GM19395 (cell line): Measurements from ENCODE around the gene PAX5.

Source experiments
- ATAC-seq: cut with Tn5 transposase; IDR thresholded peaks from one replicate; pipeline ENCODE4 v1.9.1; 2021; ENCODE audit warnings: mild to moderate bottlenecking, moderate library complexity; ENCODE audit not compliant: unreplicated experiment

Gene PAX5

DNA sequence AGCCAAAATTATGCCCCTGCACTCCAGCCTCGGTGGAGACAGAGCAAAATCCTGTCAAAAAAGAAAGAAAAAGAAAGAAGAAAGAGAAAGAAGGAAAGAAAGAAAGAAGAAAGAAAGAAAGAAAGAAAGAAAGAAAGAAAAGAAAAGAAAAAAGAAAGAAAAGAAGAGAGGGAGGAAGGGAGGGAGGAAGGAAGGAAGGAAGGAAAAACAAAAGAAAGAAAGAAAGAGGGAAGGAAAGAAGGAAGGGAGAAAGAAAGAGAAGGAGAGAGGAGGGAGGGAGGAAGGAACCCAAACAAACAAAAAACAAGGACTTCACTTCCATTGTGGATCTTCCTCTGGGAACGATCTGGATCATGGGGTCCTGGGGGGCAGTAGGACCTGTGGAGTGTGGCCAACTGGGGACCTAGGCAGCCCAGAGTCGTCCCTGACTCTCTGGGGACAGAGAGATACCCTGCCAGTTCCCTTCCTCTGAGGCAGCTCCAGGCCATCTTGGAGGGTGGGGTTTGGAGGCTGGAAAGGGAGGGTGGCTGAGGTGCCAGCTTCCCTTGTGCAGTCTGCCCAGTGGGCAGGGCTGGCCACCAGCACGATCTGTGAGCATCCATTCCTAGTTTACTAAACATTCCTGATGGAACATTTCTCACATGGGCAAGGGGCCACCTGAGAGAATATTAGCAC lies 216.8 kb downstream of the PAX5 start:
- no peak for ATAC-seq

DNA sequence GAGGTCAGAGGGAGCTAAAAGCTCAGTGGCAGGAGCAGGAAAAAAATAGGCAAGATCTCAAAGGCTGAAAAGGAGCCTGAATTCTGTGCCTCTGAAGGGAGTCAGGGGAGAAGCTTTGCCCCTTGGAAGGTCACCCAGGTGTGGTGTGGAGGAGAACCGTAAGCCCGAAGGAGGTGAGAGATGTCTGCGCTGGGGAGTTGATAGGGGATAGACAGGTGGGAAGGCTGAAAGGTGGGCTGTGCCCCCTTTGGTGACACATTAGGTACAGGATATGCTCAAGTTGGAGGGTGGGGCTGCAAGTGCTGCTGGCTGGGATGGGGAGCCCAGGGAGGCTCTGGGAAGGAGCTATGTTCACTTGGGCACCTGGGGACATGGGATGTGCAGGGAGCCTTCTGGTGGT lies 217.7 kb downstream of the PAX5 start:
- no peak for ATAC-seq

DNA sequence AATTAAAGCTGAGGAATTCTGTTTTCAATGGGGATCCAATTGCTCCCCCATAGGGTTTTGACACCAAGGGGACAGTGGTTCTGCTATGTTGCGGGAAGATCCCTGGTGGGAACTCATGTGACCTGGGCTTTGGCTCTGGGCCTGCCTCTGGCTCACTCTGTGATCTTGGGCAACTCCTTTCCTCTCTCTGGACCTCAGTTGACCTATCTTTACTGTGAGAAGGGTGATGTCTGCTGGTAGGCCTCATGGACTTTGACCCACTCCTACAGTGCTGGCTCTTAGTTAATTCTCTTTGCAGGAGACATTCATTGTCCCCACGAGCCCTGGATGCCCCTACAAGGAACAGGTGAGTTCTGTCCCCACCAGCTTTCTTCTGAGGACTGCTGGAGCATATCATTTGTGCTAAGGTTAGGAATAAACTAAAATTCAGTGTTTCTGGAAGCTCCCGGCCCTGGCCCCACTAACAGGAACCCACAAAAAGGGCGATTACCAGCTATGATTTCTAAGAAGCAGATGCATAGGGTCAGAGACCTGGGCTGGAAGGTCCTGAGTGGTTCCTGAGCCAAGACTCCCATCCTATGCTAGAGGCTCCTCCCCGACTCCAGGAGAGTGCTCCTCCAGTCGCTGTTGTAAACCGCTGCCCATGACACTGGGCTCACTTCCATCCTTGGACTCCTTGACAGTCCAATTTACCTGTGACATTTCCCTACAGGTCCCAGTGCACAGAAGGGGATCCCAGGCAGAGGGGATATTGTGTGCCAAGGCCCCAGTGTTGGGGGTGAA lies 218.3 kb downstream of the PAX5 start:
- ATAC-seq: no peak

DNA sequence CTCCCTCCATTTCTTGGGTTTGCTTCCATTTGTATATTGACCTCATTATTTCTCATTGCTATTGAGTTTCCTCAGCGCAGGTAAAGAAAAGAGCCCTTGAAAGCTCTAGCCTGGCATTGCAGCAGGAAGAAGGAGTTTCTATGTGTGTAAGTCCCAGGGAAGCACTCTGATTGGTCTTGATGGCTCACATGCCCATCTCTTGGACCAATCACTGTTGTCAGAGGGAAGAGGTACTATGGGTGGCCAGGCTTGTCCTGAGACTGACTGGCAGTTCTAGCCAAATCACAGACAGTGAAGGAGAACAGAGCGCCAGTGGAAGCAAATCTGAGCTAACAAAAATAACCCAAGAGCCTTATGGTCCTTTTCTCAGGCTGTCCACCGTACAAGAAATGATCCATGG lies 219.0 kb downstream of the PAX5 start:
- no peak for ATAC-seq

DNA sequence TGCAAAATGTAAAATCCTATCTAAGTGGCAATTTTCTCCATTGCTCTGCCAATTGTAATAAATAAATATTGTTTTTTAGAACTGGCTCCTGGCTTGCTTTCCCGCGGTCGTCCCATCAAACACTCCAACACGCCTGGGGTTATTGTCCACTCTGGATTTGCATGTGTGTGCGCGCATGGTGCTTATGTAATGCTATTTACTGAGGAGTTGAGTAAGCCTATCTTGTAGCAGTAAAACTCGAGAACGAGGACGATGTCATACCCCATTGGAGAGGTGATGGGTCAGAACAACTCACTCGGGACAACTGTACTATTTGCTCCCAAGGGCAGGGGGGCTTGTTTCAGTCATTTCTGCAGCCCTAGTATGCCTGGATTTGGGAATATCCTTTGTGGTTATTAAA lies 220.9 kb downstream of the PAX5 start:
- ATAC-seq: no peak

DNA sequence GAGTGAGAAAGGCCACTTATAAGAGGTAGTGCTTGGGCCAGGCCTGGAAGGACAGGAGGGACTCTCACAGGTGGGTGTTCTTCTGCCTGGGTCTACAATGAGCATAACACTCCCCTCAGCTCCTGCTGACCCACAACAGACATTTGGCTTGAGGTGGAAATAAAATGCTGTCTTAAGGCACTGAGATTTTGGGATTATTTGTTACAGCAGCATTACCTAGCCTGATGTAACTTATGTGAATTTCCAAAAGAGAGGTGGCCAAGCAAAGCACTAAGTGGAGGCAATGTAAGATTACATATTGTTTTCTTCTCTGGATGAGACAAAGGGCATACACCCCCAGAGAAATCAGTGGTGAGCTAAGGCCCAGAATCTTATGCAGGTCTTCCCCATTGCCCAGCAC lies 221.5 kb downstream of the PAX5 start:
- no peak for ATAC-seq

DNA sequence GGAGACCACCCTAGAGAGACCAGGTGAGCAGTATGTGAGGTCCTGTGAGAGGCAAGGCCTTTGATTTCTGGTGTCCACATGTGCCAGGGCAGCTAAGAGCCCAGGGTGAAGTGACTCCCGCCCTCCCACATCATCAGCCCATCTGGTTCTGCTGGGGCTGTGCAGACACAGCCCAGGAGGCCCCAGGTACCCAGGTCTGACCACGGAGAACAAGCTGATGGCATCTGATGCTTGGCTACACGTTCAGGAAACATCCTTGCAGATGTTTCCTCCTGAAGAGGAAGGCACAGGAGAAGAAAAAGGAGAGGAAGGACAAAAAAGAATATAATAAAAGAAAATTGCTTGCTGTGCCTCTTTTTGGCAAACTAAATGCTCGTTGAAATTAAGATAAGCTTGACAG lies 225.8 kb downstream of the PAX5 start:
- ATAC-seq: no peak

DNA sequence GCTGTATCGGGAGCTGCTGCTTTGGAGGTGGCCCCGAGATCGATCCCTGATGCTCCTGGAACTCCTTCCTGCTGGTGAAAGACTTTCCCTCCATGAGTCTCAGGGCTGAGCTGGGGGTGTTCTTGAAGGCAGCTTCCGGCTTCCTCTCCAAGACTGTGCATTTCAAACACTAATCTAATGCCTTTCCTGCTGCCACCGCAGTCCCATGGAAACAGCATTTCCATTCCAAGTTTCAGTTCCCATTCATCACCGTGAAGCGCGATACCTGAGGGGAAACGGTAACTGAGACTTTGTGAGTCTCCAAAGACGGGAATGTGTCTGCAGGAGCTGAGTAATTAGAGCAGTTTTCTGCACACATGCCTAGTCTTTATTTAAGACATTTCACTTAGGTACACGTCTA lies 230.1 kb downstream of the PAX5 start:
- no peak for ATAC-seq

DNA sequence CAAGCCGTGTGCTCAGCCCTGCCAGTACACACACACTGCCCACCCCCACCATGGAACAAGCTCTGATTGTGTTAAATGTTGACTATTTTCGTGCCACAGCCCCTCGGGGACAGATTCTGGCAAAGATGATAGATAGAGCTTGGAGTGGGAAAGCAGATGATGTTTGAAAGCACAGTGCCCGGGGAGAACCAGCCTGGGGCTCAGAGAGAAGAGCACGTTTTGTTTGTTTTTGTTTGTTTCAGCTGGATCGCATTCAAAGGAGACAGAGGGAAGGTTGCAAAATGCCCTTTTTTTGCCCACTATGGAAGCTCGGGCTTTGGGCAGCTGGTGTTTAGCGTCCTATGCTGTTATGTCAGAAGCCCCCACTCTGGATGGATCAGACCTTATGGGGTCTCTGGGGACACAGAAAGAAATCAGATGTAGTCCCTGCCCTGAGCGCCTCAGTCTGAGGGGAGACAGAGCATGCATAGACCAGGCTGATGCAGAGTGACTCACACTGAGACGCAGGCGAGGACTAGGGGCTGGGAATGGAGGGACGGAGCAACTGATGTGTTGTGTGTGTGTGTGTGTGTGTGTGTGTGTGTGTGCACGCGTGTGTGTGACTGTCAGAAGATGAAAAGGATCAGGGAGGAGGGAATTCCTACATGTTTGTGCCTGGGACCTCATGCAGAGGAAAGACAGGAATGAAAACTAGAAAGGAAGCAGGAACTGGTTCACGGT lies 231.7 kb downstream of the PAX5 start:
- no peak for ATAC-seq

DNA sequence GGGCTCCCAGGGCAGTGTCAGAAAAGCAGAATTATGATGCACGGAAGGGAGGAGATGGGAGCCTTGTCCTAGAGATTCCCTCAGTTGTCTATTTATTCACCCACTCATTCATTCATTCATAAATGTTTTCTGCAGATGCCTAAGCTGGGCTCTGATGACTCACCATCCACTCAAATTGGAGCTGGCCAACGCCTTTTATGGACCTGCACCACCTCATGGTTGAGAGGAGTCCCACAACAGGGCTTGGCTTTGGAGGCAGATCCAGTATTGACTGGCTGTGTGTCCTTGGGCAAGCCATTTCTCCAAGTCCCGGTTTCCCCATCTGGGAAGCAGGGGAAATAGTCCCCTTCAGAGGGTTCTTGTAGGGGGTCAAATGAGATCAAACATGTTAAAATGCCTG lies 233.6 kb downstream of the PAX5 start:
- no peak for ATAC-seq

DNA sequence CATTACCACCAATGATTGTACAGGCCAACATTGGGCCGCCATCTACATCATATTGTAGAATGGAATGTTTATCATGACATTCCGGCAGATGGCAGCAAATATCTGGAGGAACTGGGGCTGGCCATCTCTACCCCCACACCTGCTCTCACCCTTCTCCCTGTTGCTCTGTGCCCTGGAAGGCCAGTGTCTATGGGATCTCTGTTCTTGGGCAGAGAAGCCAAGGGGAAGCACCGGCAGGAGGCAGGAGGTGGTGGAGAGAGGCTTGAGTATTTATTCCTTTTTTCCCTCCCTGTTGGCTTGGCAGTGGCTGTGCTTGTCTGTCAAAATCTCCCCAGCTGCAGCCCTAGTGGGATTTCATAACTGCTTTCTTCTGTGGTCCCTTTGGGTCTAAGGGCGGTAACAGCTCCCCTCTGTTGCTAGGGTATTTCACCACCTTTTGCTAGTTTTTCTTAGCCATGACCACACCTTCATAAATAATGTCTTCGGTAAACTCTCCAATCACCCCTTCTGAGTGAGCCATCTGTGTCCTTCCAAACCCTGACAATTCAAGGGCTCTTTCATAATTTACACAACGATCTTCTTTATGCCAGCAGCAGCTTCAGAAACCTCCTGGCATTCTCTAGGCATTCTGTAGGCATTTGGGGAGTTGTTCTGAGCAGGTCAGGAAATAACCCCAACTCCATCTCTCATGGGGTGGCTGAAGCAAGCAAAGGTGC lies 235.6 kb downstream of the PAX5 start:
- no peak for ATAC-seq

DNA sequence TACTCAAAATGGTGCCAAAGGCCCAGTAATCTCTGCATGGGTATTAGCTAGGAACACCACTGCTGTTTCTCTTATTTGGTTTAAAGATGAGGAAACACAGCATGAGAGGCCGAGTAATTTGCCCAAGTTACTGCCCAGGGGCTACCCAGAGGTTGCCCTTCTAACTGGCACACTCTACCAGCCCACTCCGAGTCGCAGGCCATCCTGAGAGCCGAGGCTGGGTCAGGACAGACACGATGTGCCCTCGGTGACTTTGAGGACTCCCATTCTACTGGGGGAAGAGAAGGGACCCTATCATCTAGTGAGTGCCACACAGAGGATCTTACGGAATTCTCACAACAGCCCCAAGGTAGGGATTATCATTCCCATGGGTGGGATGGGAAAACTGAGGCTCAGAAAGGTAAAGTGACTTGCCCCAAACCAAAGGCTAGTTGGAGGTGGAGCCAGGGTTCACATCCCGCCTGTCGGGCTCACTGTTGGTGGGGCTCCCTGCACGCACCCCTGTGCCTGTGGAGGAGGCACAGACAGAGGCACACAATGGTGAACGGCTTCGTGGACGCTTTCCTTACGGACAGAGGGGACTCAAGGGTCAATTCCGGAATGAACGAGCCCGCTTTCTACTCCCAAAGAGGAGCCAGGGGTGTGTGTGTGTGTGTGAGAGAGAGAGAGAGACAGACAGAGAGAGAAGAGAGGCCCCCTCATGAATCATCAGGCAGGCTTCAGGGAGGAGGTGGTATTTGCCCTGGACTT lies 236.4 kb downstream of the PAX5 start:
- ATAC-seq: no peak

DNA sequence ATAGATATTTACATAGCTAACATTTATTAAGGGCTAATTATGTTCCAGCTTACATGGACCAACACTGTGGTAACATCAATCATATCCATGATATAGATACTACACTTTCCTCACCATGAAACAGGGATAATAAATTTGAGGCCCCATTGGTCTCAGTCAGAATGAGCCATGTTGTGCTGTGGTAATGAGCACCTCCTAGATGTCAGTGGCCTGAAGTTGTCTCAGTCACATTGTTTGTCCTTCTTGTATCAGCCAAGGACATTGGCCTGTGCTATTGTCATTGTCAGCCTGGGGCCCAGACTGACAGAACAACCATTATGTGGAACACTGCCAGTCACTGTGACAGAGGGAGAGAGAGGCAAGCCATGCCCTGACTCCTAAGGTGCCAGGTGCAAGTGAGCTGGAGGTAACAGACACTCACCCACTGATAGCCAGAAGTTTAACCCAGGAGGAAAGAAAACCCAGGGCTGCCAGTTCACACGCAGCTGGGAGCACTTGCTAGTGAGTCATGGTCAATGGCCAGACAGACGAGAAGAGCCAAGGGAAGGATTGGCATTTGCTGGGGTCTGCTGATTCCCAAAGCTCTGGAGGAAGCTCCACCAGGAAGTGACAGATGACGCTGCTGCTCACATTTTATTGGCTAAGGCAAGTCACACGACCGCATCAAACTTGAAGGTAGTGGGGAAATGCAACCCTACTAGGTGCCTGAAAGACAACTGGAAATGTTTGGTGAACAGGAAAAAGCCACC lies 237.2 kb downstream of the PAX5 start:
- no peak for ATAC-seq

DNA sequence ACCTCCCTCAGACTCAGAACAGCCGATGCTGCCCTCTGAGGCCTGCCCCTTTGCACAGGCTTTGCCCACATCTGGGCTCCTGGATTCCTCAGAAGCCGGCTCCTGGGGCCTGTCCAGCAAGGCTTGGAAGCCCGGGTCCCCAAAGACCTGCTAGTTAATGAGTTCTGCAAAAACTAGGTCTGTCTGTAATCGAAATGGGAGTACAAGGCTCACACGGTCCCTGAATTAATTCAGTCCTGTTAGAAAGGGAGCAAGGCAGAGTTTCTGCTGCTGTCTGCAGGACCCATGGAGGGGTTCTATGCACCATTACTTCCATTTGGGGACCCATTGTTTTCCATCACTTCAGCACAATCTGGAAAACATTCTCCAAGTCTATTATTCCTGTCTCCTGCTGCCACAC lies 239.6 kb downstream of the PAX5 start:
- ATAC-seq: no peak

DNA sequence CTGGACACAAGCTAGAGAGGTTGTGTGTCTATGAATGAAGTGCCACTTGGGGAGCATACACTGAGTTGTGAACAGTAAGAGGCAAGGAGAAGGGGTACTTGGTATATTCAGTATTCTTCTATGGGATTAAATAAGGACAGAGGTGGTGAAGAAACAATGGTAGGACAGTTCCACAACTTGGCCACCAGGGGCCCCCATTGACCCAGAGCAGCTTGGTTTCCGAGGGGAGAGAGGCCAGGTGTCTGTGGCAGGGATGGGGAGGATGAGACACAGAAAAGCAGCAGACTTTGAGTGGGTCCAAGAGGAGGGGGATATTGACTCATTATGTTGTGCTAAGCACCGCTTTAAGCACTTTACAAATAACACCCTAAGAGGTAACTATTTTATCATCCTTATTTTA lies 240.8 kb downstream of the PAX5 start:
- ATAC-seq: no peak

DNA sequence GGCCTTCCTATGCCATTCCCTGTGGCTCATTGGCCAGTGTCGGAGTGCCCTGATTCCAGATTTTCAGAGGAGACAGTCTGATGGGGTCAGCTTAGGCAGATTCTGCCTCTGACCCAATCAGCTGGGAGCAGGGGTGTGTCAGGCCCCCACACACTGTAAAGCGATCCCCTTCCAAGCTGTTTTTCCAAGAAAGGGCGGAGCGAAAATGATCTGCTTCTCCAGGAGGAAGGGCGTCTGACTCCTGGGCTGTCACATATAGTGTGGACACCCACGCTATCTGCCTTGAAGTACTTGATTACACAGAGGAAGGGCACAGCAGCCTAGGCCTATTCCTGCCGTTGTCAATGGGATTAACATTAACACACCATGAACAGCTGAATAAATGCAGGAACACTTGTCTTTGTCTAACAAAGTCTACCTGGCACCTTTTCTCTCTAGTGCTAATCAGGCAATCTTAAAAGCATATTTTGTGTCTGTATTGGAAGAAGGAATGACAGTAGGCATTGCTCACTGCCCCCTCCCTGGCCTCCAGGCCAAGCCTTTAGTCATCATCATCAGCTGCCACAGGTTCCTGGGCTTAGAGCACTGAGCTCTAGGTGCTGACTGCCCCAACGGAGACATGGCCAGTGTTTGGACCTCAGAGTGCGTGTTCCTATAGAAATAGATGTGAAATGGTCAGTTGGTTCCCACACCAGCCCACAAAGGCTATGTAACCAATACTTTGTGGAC lies 242.7 kb downstream of the PAX5 start:
- ATAC-seq: no peak

DNA sequence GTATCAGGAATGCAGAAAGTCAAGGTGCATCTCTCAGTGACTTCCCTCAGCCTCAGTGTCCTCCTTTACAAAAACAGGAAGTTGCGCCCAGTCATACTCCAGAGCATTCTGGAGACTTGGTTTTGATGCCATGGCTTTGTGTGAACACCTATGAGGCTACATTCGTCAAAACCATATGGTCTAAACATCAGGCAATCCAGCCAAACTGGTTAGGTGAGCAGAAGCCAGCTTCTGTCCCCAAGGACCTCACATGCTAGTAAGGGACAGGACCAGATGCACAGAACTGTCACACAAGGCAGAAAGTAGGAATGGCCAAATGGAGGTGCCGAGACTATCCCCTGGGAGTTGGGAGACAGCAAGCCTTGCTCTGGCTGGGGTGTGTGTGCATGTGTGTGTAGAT lies 244.2 kb downstream of the PAX5 start:
- ATAC-seq: no peak

DNA sequence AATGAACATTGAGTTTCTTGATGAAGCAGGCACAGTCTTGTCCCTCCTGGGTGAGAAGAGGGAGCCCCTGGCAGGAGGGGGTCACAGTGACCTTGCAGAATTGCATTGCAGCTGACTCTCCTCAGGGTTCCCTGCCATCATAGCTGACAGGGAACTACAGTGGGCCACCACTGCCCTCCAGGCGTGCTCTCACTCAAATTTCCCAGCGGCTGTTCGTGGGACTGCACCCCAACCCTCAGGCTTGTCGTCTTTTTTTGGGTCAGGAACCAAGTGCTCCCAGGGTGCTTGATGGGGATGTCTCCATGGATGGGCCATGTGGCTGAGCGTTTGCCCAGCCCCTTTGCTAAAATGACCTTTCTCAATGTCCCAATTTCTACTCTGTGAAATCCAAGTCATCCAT lies 245.5 kb downstream of the PAX5 start:
- ATAC-seq: no peak

DNA sequence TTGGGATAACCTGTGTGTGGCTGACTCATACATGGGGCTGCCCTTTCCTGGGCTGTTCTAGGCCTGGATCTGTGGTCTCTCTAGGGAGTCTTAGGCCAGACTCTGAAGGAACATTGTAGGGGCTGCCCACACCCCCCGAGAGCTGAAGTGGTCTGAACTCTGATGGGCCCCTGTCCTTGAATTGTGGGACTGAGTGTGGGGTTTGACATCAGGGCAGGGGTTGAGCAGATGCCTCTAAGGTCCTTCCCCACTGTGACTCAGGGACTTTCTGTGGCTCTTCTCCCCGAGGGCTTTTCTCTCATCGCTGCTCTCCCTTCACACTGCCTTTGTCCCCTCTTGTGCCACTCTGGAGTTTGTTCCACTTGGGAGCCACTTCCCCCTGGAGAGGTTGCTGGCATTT lies 246.4 kb downstream of the PAX5 start:
- ATAC-seq: no peak
